Measurements from ENCODE around the gene IL17F. TPM values are rescaled to one million over a fixed set of nuclear protein-coding genes. Genes with fewer than 3 reads are reported as not detected.
"Not testable (repeated sequence)": the region's sequence is repeated elsewhere in the genome, so short reads cannot be mapped to it uniquely, and the experiment has no call there.

The IL17F gene
- total RNA-seq, 1 donor from 2014 or later: not detected

DNA sequence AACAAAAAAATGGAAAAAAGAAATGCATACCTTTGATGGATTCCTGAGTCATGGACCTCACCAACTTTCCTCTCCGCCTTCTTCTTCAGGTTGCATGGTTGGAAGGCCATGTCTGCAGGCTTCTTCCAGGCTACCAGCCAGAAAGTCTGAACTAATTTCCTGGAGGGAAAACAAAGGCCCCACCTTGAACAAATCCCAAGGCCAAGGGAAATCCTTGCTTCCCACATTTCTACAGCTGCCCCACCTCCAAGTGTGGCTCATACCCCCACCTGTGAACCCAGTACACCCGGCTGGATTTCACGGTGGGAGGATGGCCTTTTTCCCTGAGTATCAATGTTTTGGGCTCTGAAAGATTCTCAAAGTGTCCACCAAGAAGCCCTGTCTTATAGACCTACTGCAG is 35.7 kb downstream of the IL17F start:
- H3K4me1 Mint-ChIP-seq (ENCODE audit: low read depth): no peaks in the 10 kb centered on the region
- H3K27me3 Mint-ChIP-seq (ENCODE audit: low read depth): peaks cover 31% of the 10 kb centered on the region
- DNase-seq (ENCODE audit: low spot score): no peak
- TF ChIP-seq, protein P1, sequence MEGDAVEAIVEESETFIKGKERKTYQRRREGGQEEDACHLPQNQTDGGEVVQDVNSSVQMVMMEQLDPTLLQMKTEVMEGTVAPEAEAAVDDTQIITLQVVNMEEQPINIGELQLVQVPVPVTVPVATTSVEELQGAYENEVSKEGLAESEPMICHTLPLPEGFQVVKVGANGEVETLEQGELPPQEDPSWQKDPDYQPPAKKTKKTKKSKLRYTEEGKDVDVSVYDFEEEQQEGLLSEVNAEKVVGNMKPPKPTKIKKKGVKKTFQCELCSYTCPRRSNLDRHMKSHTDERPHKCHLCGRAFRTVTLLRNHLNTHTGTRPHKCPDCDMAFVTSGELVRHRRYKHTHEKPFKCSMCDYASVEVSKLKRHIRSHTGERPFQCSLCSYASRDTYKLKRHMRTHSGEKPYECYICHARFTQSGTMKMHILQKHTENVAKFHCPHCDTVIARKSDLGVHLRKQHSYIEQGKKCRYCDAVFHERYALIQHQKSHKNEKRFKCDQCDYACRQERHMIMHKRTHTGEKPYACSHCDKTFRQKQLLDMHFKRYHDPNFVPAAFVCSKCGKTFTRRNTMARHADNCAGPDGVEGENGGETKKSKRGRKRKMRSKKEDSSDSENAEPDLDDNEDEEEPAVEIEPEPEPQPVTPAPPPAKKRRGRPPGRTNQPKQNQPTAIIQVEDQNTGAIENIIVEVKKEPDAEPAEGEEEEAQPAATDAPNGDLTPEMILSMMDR (IDR thresholded peaks at IDR 0.05): no peak
- no peaks in the 10 kb centered on the region for H3K36me3 Mint-ChIP-seq (ENCODE audit: low read depth)
- H3K27ac Mint-ChIP-seq (ENCODE audit: unreplicated experiment): no peak overlapping the region
- no peak overlapping the region for H3K4me3 Mint-ChIP-seq (ENCODE audit: unreplicated experiment)
- peaks cover 3% of the 10 kb centered on the region for H3K9me3 Mint-ChIP-seq (ENCODE audit: low read depth)

DNA sequence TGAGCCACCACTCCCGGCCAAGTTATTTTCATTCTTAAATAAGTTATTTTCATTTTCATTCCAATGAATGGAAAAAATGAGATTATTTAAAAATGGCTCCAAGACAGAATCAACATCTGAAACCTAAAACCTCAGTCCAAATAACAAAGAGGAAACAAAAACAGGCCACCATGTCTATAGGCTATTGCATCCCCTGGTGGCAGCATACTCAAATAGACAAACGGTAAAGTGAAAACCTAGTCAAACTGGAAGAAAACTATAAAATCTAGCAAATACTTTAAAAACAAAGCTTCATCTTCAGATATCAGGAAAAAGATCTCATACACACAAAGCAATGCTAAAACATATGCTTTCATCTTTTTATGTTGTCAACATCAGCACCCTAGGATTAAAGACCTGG is 37.2 kb downstream of the IL17F start:
- Mint-ChIP-seq H3K27me3 (ENCODE audit: low read depth) (peaks cover 24% of the 10 kb centered on the region), H3K4me3 (ENCODE audit: unreplicated experiment) (no peak overlapping the region), H3K27ac (ENCODE audit: unreplicated experiment) (no peak overlapping the region), H3K36me3 (ENCODE audit: low read depth) (no peaks in the 10 kb centered on the region), H3K9me3 (ENCODE audit: low read depth) (peaks cover 3% of the 10 kb centered on the region), H3K4me1 (ENCODE audit: low read depth) (no peaks in the 10 kb centered on the region)
- DNase-seq (ENCODE audit: low spot score): no peak
- TF ChIP-seq, protein P1 (IDR thresholded peaks at IDR 0.05): no peak

DNA sequence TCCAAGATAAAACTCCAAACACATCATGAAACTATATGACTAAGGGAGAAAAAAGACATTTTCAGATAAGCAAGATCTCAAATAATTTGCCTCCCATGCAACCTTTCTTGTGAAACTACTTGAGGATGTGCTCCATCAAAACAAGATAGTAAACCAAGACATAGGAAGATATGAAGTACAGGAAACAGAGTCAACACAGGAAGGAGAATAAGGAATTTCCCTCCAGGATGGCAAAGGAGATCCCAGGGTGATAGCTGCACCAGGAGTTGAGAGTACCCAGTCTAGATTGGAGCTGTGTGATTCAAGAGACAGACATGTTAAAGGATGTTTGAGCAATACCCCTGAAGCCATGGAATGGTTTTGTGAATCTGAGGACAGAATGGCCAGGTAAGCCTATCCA is 42.8 kb downstream of the IL17F start:
- TF ChIP-seq, protein P1 (IDR thresholded peaks at IDR 0.05): no peak
- Mint-ChIP-seq H3K27me3 (ENCODE audit: low read depth) (peaks cover 2% of the 10 kb centered on the region), H3K36me3 (ENCODE audit: low read depth) (peaks cover 2% of the 10 kb centered on the region), H3K4me1 (ENCODE audit: low read depth) (no peaks in the 10 kb centered on the region), H3K27ac (ENCODE audit: unreplicated experiment) (no peak overlapping the region), H3K9me3 (ENCODE audit: low read depth) (peaks cover 31% of the 10 kb centered on the region), H3K4me3 (ENCODE audit: unreplicated experiment) (no peak overlapping the region)
- DNase-seq (ENCODE audit: low spot score): no peak

DNA sequence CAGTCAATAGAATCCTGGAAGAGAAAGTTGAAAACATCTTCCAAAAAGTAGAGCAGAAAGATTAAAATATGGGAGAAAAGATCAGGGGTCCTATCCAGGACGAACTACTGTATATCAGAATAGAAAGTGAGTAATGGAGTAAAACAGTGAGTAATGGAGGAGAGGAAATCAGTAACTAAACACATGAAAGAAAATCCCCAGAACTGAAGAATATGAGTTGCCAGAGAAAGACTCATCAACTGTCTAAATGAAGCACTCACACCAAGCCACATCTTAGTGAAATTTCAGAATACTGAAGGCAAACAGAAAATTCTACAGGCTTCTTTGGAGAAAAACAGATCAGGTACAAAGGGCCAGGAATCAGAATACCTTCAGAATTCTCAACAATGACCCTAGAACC is 43.3 kb downstream of the IL17F start:
- Mint-ChIP-seq H3K27me3 (ENCODE audit: low read depth) (peaks cover 2% of the 10 kb centered on the region), H3K9me3 (ENCODE audit: low read depth) (peaks cover 31% of the 10 kb centered on the region), H3K4me1 (ENCODE audit: low read depth) (no peaks in the 10 kb centered on the region), H3K4me3 (ENCODE audit: unreplicated experiment) (no peak overlapping the region), H3K27ac (ENCODE audit: unreplicated experiment) (no peak overlapping the region), H3K36me3 (ENCODE audit: low read depth) (peaks cover 2% of the 10 kb centered on the region)
- DNase-seq (ENCODE audit: low spot score): no peak
- TF ChIP-seq, protein P1 (IDR thresholded peaks at IDR 0.05): no peak

DNA sequence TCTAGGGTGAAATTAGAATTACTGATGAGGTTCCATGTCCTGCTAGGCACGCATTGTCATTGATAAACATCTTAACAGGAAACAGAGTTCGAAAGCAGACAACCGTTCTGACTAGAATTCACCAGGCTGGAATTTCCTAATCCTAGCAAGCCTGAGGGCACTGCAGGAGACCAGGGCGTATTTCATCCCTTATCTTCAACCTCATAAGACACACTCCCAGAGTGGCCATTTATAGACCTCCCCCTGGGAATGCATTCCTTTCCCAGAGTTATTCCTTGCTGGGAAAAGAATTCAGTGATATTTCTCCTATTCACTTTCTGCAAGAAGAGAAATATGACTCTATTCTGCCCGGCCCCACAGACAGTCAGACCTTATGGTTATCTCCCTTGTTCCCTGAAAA is 44.2 kb downstream of the IL17F start:
- not testable (repeated sequence) for H3K4me1 Mint-ChIP-seq (ENCODE audit: low read depth); H3K36me3 Mint-ChIP-seq (ENCODE audit: low read depth); H3K27ac Mint-ChIP-seq (ENCODE audit: unreplicated experiment); H3K4me3 Mint-ChIP-seq (ENCODE audit: unreplicated experiment); DNase-seq (ENCODE audit: low spot score); H3K27me3 Mint-ChIP-seq (ENCODE audit: low read depth)
- peaks cover 31% of the 10 kb centered on the region for H3K9me3 Mint-ChIP-seq (ENCODE audit: low read depth)

DNA sequence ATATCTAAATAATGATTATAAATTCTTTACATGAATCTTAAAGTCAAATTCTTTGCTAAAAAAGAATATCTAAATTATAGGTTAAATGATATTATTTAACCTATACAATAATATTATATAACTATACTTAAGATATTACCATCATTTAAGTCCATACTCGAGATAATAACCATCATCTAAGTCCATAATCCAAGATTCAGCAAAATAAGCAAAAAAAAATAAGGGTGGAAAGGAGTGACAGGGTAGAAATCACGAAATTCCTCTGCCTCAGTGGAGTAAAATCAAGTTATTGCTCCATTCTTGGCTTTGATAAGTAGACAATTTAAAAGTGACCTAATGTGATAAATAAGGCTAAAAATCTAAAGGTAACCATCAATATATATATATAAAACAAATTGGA is 48.4 kb downstream of the IL17F start:
- no peak overlapping the region for H3K27ac Mint-ChIP-seq (ENCODE audit: unreplicated experiment)
- DNase-seq (ENCODE audit: low spot score): no peak
- TF ChIP-seq, protein P1 (IDR thresholded peaks at IDR 0.05): no peak
- no peak overlapping the region for H3K4me3 Mint-ChIP-seq (ENCODE audit: unreplicated experiment)
- H3K27me3 Mint-ChIP-seq (ENCODE audit: low read depth): peaks cover 13% of the 10 kb centered on the region
- peaks cover 2% of the 10 kb centered on the region for H3K36me3 Mint-ChIP-seq (ENCODE audit: low read depth)
- H3K4me1 Mint-ChIP-seq (ENCODE audit: low read depth): no peaks in the 10 kb centered on the region
- H3K9me3 Mint-ChIP-seq (ENCODE audit: low read depth): peaks cover 21% of the 10 kb centered on the region

Measured in chondrocyte (in vitro differentiated cells).